COLO829 (cell line): ENCODE results near the gene ASB2.
A peak's percentile ranks its signal among the peaks of the same experiment; 100 is the strongest.

Source experiments
- DNase-seq: peaks from one replicate; pipeline ENCODE4 v3.0.0; 2012; ENCODE audit warnings: low spot score

Gene ASB2

GRCh38 chr14:94000267-94000666, 23.9 kb upstream of the ASB2 start:
- DNase-seq, result no peak

DNA sequence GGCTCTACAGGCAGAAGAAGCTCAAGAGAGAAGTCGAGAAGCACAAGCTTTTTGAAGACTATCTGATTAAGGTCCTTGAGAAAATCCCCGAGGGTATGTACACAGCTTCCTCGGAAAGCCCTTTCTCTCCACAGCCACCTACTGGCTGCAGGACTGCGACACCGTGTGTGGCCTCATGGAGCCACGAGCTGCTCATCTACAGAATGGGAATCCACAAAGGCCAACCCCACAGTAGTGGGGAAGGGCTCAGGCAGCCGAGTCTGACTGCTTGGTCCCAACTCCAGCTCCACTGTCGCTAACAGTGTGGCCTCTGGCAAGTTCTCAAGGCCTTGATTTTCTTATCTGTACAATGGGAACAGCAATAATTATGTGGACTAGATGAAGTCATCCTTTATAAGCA, 23.2 kb upstream of the ASB2 start:
- DNase-seq, result no peak

- no peak for DNase-seq
These were observed 22.6 kb upstream of the ASB2 start for GRCh38 chr14:93998871-93999403.

DNA sequence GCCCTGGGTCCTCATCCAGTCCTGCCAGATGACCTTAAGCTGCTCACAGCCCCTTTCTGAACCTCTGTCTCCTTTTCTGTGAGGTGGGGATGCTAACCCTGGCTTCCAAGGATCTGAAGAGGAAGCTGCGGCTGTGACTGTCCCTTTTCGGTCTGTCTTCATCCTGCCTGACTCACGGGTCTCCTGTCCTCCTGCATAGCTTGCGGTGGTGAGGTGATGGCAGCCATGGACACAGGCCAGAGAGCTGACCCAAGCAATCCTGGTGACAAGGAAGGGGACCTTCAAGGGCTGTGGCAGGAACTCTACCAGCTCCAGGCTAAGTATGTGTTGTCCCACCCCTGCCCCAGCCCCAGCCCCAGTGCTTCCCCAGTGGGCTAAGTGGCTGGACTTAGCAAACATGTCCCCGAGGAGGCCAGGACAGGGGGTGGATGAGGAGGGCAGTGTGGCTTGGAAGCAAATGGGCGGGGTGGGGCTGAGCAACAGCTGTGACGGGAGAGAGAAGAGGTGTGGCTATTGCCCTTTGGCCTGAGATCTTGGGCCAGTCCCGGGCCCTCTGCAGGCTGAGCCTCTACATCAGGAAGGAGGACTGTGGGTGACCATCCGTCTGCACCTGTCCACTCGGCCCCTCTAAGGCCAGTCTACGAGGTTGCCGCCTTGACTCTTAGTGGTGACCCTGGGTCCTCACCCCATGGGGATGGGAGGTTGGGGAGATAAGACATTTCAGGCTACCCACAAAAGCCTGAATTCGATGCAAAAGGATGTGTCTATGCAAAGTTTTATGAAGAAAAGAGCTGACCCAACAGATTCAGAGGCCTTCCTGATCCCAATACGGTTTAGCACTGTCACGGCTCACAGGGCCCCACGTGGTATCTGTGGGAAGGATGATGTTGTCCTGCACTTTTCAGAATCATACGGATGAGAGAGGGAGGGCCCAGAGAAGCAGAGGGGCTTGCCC, 21.8 kb upstream of the ASB2 start:
- DNase-seq, result no peak

DNA sequence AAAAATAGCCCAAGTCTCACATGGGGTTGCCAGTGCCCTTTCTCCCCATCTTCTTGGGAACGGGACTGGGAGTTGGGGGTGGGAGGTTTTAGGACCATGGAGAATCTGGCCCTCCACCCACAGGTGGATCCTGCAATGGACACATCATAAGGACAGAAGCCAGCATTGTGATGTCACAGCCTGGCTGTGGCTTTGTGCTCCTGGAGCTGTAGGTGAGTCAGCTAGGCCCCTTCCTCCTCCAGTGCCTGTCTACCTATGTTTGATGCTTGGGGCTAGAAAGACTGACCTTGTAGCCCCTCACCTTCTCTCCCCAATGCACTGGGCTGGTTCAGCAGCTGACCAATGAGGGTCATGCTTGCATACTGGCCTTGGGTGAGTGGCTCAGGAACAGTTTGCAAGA, 20.7 kb upstream of the ASB2 start, which contains the start of gene CCDC197:
TSS of gene CCDC197 (plus strand) at position 220 of the 400 bp plus-strand sequence. CDS start 831 bp downstream, outside the sequence.
- no peak for DNase-seq

- no peak for DNase-seq
These were observed 19.8 kb upstream of the ASB2 start for GRCh38 chr14:93996130-93996695.

DNA sequence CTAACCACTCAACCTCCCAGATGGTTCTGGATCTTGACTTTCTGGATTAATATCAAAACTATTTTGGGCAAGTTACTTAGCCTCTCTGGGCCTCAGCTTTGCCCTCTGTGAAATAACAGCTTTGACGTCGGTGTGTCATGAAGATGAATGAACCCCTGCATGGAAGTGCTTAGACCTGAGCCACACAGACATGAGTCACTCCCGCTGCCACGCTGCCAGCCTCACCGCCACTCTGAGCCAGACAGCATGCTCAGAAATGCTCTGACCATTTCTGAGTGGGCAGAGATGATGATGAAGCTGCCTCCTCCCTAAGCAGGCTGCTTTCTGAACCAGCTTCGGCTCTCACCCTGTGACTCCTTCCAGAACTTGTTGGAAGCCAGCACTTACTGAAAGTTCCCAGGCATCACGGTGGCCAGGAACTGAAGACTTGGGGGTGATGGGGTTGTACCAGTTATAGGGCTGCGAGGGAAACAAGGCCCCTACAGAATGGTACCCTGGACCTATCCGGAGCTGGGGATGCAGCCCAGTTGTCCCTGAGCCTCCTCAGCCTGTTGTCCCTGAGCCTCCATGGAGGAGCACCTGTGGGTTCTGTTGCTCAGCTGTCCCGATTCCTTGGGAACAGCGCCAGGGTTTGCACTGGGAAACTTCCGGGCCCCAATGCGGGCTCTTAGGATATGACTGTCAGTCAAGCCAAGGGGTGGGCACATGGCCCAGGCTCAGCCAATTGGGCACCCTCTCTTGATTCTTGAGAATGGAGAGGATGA, 18.7 kb upstream of the ASB2 start:
- DNase-seq, result peak; percentile 37

- no peak for DNase-seq
These were observed 17.0 kb upstream of the ASB2 start for GRCh38 chr14:93993382-93993781.

- DNase-seq, result no peak
These were observed 15.3 kb upstream of the ASB2 start for GRCh38 chr14:93991649-93992048.

DNA sequence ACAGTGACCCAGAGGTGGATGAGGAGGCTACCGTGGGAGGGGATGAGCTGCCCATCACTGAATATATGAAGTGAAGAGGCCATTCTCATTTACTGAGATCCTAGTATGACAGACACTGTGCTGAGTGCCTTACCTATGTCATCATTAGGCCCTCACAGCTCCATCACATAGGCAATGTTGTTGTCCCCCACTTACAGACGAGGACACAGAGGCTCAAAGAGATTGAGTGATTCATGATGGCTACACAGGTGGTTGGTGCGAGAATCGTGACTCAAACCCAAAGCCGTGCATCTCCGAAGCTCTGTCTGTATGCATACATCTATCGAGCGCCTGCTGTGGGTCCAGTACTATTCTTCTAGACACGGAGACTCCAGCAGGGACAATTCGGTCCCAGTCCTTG, 14.8 kb upstream of the ASB2 start:
- no peak for DNase-seq

DNA sequence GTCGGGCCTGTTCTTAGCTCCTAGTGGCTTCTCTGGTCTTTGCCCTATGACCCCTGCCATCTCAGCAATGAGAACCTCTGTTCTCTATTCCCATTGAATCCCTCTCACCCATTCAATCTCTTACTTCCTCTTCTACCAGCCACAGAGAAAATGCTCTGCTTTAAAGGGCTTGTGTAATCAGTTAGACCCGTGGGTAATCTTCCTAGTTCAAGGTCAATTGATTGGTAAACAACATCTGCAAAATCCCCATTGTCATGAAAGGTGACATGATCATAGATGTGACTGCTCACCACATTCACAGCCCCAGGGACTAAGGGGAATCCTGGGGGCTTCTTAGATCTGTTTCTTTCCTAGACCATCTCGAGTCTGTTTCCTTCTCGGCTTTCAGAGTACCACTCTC, 13.6 kb upstream of the ASB2 start:
- no peak for DNase-seq

DNA sequence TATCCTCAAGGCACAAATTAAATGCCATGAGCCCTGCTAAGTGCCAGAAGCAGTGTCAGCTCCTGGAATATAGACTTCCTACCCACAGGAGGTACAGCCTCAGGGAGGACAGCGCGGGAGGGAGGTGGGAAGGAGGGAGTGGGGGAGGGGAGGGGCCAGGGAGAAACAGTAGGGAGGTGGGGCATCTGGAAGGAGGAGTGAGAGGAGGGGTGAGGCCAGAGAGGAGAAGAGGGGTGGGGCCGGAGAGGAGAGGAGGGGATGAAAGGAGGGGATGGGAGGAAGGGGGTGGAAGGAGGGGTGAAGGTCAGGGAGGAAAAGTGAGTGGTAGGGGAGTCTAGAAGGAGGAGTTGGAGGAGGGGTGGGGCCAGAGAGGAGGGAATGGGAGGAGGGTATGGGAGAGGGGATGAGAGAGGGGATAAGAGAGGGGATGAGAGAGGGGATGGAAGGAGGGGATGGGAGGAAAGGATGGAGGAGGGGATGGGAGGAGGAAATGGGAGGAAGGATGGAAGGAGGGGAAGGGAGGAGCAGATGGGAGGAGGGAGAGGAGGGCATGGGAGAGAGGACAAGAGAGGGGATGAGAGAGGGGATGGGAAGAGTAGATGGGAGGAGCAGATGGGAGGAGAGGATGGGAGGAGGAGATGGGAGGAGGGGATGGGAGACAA, 11.6 kb upstream of the ASB2 start:
- no peak for DNase-seq

DNA sequence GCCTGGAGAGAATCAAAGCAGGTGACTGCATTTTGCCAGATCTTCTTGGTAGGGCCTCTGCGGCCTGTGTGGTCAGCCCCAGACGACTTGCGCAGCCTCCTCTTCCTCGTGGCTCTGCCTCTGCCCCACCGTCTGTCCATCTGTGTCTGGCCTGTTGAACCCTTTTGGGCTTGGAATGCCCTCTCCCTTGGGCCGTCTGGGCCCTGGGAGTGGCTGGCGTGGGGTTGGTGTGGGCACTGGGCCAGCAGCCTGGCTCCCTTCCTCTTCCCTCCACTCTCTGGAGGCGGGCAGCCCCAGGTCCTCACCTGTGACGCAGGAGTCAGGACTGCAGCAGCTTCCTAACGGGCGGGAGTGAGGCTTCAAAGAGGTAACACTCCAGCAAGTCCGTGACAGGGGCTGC, 11.0 kb upstream of the ASB2 start:
- no peak for DNase-seq

DNA sequence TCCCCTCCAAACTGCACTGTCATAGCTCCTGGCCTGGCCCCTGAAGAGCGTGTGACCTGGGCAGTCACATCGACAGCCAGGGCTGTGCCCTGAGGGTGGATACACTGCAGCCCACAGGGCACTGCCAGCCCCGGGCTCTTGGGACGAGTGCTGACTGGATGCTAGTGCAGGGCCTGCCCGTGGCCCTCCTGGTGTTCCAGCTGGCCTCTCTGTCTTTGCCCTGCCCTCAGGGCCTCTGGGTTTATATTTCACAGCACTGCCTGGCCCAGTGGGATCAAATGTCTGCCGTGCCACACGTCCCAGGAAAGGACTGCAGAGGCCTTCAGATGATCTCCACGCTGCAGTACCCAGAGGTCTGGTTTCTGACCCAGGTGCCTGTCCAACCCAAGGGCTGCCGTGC, 10.6 kb upstream of the ASB2 start:
- DNase-seq, result no peak

GRCh38 chr14:93984987-93985410, 8.6 kb upstream of the ASB2 start:
- DNase-seq, result peak; percentile 82

DNA sequence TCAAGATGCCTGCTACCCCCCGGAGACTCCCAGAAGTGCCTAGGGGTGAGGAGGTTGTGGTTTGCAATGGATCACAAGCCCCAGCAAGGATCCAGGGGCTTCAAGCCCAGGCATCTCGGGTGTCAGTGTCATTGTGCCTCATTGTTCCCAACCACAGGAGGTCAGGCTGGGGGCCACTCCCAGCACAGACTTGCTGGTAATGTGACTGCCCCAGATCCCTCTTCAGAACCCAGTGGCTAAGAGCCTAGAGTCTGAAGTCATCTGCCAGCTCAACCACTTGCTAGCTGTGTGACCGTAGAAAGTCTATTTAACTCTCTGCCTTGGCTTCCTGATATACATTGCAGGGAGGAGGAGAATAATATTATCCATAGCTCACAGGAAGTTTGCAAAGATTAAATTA, 7.7 kb upstream of the ASB2 start:
- DNase-seq, result no peak

- DNase-seq, result no peak
These were observed 6.0 kb upstream of the ASB2 start for GRCh38 chr14:93982230-93983007.

GRCh38 chr14:93981316-93982229, 5.2 kb upstream of the ASB2 start:
- DNase-seq, result no peak

GRCh38 chr14:93980456-93981201, 4.3 kb upstream of the ASB2 start:
- no peak for DNase-seq
